ENCODE data around the gene ADGRV1.
"Not testable (repeated sequence)": the region's sequence is repeated elsewhere in the genome, so short reads cannot be mapped to it uniquely, and the experiment has no call there.

The ADGRV1 gene

DNA sequence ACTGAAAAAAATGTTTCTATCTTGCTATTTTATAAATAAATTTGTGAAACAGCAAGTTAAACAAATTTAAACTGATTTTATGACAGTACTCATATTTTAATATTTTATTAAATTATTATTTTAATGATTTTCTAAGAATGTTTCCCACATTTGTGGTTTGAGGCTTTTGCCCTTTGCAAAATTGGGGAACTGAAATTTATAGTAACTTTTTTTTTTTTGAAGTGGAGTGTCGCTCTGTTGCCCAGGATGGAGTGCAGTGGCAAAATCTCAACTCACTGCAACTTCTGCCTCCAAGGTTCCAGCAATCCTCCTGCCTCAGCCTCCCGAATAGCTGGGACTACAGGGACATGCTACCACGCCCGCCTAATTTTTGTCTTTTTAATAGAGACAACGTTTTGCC, 7.2 kb upstream of the ADGRV1 start:
- DNase-seq (ENCODE audit: low read depth in 3 of 3) = no peak

DNA sequence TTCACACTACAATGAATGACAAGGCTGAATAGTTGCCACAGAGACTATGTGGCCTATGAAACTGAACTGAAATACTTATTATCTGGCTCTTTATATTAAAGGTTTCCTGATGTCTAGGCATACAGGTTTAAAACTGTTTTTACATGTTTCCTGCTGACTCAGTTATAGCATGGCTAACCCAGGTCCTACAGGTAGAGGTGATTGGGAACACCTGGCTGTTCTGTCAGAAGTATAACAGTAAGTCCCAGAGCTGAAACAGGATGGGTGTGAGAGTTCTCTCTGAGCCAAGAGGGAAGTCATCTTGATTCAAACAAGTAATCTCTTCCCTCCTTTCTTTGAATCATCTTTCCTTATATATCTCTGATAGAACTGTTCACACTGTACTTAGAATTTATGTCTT, 4.9 kb upstream of the ADGRV1 start:
- DNase-seq (ENCODE audit: low read depth in 3 of 3) = no peak

DNA sequence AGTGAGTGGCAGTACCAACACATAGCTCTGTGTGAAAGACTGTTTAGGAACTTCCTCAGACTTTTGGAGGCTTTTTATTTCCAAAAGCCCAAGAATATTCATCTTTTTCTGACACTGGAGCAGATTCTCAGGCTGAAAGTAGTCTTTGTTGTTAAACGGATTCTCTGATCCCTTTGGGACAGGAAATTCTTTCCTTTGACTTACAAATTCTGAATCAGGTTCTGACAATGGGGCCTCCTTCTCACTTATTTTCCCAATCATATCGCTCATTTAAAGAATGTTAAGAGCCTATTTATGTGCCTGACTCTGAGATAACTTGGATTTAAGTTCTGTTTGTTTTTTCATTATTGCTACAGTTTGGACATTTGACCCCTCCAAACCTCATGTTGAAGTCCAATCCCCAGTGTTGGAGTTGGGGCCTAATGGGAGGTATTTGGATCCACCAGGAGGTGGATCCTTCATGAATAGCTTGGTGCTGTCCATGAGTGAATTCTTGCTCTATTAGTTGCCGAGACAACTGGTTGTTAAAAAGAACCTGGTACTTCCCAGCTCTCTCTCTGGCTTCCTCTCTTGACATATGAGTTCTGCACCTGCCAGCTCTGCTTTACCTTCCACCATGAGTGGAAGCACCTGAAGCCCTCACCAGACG, 4.1 kb upstream of the ADGRV1 start:
- DNase-seq (ENCODE audit: low read depth in 3 of 3) = no peak

DNA sequence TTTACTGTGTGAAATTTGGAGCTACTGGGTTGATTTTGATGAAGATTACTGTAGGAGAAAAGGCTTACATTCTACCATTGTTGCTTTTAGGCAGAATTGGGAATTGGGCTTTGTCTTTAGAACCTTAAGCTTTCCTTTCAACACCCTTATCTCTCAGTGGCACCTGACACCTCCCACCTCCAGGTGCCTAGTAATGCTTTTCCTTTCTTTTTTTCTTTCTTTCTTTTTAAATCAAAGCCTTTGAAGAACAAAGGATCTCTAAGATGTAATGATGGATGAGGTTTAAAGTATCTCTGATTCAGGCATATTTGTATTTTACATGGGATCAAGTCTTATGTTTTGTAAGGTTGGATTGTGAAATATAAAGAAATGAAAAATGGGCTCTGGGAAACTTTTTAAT, 2.9 kb upstream of the ADGRV1 start:
- no peak for DNase-seq (ENCODE audit: low read depth in 3 of 3)

DNA sequence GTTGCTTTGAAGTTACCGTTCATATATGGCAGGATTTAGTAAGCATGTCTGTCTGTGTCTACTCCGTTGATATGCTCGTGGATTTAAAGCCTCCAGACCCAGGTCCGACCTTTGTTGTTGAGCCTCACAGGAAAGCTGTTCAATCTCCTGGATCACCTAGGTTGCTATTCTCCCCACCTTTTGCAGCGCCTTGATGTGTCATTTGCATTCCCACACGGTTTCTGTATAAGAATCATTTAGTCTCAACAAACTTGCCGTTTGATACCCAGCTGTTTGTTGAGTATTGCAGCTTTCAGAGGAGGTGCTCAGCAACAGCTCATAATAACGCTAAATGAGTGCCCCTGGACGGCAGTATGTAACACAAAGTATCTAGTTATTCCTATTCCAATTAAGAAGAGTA, 1.2 kb upstream of the ADGRV1 start:
- no peak for DNase-seq (ENCODE audit: low read depth in 3 of 3)

DNA sequence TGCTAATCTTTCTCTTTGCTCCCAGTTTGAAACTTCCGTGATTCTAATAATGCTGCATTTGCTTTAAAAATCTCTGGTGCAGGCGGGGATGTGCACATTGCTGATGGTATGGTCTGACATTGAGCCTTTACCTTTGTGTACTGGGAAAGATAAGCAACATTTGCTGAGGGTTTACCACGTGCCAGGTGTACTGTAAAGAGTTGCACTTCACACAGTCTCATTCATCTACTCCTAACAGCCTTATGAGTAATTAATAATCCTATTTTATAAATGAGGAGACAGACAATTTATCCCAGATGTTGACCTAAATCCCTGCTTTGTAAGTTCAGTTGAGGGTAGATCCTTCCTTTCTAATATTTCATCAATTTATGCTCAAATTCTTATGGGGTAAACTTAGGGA, 726 bp upstream of the ADGRV1 start:
- no peak for DNase-seq (ENCODE audit: low read depth in 3 of 3)

DNA sequence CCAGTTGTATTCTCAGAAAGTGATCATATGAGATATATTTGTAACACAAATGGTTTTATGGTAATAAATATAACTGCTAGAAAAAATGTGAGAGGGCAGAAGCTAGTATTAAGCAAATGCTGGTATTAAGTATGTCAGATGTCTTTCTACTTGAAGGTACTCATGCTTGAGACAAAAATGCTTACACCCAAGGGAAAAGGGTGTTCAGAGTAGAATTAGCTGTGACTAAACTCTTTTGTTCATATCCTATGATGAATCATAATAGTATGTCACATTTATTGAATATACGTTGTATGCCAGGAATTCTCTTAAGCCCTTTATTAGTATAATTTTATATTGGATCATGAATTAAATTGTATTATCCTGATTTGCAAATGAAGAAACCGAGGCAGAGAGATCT, 2.2 kb downstream of the ADGRV1 start:
- DNase-seq (ENCODE audit: low read depth in 3 of 3) = no peak

DNA sequence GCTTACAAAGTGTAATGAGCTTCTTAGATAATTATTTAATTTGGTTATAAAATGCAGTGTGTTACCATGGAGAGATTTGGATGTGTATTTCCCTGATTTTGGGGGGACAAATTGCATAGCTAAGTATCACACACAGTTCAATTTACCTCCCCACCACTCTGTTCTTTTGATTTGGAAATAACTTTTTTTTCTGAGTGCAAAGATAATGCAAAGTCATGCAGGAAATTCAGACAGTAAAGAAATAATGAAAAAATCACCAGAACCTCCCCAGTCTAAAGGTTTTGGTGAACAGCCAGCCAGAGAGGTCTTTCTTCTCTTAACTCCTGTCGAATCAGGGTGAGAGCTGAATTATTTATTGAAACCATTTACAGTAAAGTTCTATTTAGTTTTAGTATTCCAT, 3.2 kb downstream of the ADGRV1 start:
- DNase-seq (ENCODE audit: low read depth in 3 of 3) = no peak

DNA sequence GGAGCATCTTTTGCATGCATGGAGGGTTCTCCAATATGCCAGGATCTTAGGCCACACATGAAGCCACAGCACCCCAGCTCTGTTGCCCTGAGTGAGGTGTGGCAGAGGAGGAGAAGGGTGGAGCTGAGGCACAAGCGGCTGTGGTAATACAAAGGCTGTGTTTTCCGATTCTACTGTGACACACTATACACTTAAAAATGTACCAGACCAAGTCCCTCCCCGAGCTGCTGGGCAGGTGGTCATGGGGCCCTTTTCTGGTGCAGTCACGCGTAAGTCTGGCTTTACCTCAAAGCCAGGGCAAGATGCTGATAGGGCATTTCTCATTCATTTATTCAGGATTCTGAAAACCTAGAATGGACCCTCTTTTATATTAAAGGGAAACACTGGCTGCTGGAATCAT, 3.7 kb downstream of the ADGRV1 start:
- no peak for DNase-seq (ENCODE audit: low read depth in 3 of 3)

DNA sequence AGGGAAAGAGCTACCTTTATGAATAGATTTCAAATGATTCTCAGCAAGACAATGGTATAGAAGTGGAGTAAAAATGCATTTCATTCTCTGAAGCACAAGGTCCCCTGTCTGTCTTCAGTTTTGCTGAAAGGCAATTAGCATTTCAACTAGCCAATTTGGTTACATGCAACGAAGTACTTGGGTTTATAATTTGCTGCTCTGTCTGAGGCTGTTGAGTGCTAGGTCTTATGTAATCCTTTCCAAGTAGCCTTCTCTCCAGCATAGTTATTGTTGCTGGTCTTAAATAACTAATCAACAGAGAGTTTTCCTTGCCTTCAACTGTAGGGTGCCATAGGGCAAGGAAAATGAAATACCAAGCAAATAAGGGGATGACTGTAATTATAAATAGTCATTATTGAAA, 4.5 kb downstream of the ADGRV1 start:
- DNase-seq (ENCODE audit: low read depth in 3 of 3) = no peak

DNA sequence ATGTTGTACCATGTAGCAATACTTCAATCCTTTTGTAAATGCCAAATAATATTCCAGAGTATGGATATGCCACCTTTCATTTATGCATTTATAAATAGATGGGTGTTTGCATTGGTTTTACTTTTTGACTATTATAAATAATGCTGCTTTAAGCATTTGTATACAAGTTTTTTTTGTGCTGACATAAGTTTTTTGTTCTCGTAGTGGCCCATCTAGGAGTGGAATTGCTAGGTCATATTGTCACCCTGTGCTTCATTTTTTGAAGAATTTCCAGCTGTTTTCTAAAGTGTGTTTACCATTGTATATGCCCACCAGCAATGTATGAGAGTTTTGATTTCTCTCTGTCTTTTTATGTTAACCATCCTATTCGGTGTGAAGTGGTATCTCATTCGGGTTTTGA, 6.9 kb downstream of the ADGRV1 start:
- DNase-seq (ENCODE audit: low read depth in 3 of 3) = no peak

DNA sequence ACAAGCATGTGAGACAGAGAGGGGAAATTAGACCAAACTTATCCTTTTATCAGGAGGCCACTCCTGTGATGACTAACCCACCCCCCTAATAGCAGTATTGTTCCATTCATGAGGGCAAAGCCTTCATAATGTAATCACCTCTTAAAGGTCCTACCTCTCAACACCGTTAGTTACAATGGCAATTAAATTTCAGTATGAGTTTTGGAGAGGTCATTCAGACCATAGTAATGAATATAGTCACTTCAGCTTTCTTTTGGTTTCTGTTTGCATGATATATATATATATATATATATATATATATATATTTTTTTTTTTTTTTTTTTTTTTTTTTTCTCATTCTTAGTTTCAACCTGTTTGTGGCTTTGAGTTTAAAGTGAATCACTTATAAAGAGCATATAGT, 10.5 kb downstream of the ADGRV1 start:
- DNase-seq (ENCODE audit: low read depth in 3 of 3) = no peak

DNA sequence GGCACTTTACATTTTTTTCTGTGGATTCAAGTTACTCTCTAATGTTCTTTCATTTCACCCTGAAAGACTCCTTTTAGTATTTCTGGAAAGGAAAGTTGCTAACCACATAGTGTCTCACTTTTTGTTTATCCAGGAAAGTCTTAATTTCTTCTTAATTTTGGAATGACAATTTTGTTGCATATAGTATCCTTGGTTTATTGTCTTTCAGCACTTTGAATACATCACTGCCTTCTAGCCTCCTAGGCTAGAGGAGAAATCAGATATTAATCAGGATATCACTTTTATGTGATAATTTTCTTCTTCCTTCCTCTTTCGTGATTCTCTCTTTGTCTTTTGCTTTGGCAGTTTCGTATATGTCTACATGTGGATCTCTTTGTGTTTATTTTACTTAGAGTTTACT, 11.4 kb downstream of the ADGRV1 start:
- no peak for DNase-seq (ENCODE audit: low read depth in 3 of 3)

DNA sequence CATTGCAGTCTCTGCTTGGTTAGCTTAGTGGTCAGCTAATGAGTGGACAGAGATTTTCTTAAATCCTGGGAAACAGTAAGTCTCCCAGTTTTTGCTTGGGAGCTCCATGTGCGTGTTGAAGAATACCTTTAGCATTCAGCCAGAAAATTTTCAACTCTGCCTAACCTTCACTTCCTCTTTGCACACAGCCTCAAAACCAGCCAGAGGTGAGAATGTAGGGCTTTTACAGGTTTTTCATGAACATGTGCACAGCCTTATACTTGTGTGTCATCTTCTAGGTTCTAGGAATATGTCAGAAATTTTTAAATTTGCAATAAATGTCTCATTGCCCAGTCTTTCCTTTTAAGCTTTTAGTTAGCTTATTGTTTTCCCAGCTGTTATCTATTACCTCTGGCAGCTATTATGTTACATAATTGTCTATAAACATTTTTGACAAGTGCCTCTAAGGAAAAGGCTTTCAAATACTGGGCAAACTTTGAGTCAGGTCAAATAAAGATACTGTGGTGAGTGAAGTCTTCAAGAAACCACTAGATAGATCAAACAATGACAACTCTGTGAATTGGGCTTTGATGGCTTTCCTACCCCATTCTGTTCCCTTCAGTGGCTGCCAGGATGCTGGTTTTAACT, 12.7 kb downstream of the ADGRV1 start:
- DNase-seq (ENCODE audit: low read depth in 3 of 3) = no peak

DNA sequence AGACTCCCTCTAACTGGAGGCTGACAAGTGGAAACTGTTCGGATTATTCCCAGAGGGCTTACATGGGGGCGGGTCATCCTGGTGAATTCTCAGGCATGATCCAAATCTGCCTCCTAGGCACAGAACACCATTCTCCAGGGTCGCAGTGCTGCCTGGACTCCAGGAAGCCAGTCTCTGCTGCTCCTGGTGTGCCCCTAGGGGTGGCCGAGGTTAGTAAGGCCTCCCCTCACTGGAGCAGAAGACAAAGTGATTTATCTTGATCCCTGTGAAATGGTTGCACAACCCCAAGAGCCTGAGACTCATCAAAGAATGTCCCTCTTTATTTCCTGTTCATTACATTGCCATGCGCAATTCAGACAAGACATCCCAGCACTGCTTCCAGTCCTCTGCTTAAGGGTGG, 17.1 kb downstream of the ADGRV1 start:
- DNase-seq (ENCODE audit: low read depth in 3 of 3) = no peak

DNA sequence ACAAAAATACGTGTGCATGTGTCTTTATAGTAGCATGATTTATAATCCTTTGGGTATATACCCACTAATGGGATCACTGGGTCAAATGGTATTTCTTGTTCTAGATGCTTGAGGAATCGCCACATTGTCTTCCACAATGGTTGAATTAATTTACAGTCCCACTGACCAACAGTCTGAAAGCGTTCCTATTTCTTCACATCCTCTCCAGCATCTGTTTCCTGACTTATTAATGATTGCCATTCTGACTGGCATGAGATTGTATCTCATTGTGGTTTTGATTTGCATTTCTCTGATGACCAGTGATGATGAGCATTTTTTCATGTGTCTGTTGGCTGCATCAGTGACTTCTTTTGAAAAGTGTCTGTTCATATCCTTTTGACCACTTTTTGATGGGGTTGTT, 18.0 kb downstream of the ADGRV1 start:
- DNase-seq (ENCODE audit: low read depth in 3 of 3) = not testable (repeated sequence)

DNA sequence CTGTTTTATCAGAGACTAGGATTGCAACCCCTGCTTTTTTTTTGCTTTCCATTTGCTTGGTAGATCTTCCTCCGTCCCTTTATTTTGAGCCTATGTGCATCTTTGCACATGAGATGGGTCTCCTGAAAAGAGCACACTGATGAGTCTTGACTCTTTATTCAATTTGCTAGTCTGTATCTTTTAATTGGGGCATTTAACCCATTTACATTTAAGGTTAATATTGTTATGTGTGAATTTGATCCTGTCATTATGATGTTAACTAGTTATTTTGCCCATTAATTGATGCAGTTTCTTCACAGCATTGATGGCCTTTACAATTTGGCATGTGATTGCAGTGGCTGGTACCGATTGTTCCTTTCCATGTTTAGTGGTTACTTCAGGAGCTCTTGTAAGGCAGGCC, 21.3 kb downstream of the ADGRV1 start:
- not testable (repeated sequence) for DNase-seq (ENCODE audit: low read depth in 3 of 3)

DNA sequence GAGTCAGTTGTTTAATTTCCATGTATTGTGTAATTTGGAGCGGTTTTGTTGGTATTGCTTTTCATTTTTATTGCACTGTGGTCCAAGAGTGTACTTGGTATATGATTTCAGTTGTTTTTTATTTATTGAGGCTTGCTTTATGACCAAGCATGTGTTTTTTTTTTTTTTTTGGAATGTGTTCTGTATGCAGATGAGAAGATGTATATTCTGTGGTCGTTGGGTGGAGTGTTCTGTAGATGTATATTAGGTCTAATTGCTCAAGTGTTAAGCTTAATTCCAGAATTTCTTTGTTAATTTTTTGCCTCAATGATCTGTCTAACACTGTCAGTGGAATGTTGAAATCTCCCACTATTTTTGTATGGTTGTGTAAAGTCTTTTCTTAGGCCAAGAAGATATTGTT, 23.4 kb downstream of the ADGRV1 start:
- no peak for DNase-seq (ENCODE audit: low read depth in 3 of 3)

DNA sequence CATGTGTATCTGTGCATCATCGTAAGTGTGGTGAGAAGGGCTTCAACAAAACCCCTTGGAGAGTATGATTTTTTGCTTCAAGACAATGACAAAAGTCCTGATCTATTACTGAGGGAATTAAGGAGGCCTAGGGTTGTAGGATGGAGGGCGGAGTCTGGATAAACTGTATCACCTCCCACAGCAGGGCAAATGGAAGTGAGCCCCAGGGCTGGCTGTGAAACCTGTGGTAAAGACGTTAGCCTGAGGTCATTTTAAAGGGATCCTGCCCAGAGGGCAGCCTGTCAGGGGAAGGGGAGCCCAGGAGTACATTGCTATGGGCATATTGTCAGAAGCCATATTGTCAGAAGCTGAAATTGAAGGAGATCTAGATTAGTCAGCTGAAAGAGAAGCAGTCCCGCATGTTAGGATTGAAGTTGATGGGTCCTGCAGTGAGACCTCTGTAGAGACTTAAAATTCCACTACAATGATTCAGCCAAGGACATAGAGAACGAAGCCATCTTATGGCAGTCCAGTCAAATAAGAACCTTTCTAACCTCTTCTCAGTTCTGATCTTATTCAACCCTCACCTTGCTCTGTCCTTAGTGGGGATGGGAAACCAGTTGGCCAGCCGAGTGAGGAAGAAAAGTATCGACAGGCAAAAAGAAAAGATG, 26.9 kb downstream of the ADGRV1 start:
- no peak for DNase-seq (ENCODE audit: low read depth in 3 of 3)

DNA sequence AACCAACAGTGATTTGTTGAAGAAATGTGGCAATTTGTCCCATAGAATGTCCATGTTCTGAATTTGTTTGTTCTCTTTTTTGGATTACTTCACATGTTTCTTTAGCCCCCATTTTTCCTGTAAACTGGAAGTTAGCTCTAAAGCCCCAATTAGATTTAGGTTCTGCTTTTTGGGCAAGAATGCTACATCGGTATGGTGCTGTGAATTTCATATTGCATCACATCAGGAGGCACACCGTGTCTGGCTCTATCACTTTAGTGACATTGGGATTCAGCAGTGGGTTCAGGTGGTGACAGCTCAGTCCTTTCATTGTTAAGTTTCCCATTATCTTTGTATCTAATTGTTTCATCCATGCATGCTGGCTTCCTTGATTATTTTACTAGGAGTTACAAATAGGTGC, 27.9 kb downstream of the ADGRV1 start:
- DNase-seq (ENCODE audit: low read depth in 3 of 3) = no peak

DNA sequence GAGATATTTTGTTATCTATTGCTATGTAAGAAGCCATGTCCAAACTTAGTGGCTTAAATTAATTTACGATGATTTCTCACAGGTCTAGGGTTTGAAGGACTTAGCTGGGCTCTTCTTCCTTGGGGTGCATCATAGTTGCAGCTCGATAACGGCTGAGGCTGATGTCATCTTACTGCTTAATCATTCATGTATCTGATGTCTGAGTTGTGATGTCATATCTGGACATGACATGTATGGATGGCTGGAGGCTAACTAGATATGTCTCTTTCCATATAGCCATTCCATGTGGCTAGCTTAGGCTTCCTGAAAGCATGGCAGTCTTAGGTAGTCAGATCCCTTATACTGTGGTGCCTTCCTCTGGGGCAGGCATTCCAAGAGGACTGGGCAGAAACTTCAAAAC, 31.6 kb downstream of the ADGRV1 start:
- no peak for DNase-seq (ENCODE audit: low read depth in 3 of 3)

DNA sequence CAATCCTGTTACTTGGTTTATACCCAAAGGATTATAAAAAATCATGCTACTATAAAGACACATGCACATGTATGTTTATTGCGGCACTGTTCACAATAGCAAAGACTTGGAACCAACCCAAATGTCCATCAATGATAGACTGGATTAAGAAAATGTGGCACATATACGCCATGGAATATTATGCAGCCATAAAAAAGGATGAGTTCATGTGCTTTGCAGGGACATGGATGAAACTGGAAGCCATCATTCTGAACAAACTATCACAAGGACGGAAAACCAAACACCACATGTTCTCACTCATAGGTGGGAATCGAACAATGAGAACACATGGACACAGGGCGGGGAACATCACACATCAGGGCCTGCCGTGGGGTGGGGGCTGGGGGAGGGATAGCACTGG, 34.5 kb downstream of the ADGRV1 start:
- not testable (repeated sequence) for DNase-seq (ENCODE audit: low read depth in 3 of 3)

DNA sequence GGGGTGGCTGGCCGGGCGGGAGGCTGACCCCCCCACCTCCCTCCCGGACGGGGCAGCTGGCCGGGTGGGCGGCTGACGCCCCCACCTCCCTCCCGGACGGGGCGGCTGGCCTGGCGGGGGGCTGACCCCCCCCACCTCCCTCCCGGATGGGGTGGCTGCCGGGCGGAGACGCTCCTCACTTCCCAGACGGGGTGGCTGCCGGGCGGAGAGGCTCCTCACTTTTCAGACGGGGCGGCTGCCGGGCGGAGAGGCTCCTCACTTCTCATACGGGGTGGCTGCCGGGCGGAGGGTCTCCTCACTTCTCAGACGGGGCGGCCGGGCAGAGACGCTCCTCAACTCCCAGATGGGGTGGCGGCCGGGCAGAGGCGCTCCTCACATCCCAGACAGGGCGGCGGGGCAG, 37.2 kb downstream of the ADGRV1 start:
- not testable (repeated sequence) for DNase-seq (ENCODE audit: low read depth in 3 of 3)

DNA sequence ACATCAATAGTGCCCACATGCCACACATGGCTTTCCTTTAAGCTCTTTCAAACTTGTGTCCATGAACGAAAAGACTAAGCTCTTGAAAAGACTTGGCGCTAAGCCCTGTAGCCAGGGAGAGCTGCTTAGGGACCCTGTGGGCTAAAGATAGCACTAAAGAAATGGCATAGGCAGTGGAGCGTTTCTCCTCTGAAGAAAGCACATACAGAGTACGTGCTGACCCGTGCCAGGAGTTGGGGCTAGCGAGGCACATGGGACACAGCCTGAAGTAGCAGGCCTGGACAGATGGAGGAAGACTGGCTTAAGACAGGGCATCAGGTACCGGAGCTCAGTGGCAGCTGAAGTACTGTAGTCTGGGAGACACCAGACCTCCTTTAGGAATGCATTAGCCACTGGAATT, 39.7 kb downstream of the ADGRV1 start:
- no peak for DNase-seq (ENCODE audit: low read depth in 3 of 3)

All from stimulated activated CD4-positive, alpha-beta T cell treated with anti-CD3 and anti-CD28 coated beads, TNF-alpha, amount 100 ng/mL, for 48 hours (primary cell).